Stimulated activated CD8-positive, alpha-beta memory T cell treated with anti-CD3 and anti-CD28 coated beads, Interleukin-15, amount 100 ng/mL, for 1 hour (primary cell): Measurements from ENCODE around the gene ZNF609.
"Not testable (repeated sequence)": the region's sequence is repeated elsewhere in the genome, so short reads cannot be mapped to it uniquely, and the experiment has no call there.

ENCODE experiments used
- DNase-seq: peaks from one replicate; pipeline ENCODE4 v3.0.0-alpha.2; 2020; ENCODE audit warnings: low read depth

Gene ZNF609

DNA sequence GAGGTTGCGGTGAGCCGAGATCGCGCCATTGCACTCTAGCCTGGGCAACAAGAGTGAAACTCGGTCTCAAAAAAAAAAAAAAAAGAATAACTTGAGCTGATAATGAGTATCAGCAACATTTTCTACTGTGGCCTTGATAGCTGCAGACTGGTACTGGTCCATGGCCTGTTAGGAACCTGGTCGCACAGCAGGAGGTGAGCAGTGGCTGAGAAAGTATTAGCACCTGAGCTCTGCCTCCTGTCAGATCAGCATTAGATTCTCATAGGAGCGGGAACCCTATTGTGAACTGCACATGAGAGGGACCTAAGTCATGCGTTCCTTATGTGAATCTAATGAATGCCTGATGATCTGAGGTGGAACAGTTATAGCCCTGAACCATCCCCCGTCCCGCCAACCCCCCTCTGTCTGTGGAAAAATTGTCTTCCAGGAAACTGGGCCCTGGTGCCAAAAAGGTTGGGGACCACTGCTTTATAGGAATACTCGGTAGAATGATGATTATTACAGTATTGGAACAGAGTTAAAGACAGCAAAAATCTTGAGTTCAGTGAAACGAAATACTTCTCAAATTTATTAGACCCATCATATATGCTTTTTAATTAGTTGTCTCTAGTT, 126.0 kb downstream of the ZNF609 start:
- DNase-seq, result no peak

DNA sequence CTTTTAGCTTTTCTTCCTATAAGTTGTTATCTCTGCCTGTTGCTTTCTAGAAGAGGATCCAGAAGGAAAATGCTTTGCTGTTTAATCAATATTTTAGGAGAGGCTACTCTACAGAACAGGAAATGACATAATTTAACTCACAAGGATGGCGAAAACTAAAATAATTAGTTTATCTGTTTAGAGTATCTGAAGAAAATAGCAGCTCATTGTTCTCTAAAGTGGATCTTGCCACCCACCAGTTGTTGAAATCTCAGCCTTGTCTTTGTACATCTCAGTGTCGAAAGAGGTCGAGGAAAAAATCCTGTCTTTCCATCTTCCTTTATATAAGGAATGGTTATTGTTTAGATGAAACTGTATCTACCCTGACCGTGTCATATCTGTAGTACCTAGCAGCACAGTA, 126.6 kb downstream of the ZNF609 start:
- no peak for DNase-seq

DNA sequence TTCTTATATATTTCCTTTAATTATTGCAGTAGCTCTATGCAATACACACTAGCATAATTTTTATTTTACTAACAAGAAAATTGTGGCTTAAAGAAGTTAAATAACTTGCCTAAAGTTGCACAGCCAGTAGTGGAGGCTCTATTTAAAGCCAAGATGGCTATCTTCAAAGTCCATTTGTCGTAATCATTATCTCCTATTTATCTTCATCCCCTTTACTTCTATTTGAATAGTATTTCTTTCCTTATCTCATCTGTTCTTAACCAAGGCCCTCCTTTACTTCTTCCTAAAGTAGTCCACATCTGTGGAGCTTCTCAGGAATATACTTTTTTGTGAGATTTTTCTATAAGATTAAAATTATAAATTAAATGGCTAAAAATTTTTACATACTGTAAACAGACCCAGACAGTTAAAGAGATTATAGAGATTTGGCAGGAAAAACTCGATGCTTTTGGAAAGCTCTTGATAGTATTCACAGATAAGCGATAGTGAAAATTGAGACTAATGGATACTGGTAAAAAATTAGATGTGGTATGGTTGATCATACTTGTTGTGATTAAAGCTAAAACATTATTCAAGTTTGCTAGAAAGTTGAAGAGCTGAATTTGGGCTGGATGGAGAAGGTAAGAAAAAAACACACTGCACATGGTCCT, 129.2 kb downstream of the ZNF609 start:
- DNase-seq, result no peak

GRCh38 chr15:64592845-64593244, 132.5 kb downstream of the ZNF609 start:
- not testable (repeated sequence) for DNase-seq

GRCh38 chr15:64596701-64597476, 136.5 kb downstream of the ZNF609 start:
- DNase-seq, result no peak

DNA sequence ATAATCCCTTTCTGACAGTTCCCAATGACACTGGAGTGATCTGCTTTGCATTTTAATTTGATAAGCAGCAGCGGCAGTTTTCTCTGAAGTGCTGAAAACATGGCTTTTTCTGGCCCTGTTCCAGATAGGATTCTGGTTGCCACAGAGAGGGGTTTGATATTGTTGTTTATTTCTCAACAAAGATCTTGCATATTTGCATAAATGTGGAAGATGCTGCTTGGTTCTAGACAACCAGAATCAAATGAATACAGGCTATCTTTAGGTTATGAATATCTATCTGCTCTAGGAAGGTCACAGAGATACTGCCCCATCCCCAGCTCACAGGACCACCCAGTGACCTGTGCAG, 137.1 kb downstream of the ZNF609 start:
- DNase-seq, result no peak

DNA sequence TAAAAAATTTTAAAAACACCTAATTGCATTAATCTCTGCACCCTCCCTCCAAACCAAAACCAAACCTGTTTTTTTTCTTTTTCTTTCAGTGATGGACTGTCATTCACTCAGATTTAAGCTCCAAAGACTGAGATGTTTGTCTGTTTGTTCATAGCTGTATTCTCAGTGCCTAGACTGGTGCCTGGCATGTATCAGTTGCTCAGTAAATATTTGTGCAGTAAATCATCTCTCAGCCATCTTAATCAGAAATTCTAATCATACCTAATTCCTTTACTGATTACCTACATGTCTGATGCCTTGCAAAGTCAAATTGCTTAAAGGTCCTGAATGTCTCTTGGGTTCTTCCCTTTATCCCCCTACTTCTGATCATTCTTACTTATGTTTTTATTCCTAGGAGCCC, 138.8 kb downstream of the ZNF609 start:
- DNase-seq, result no peak

DNA sequence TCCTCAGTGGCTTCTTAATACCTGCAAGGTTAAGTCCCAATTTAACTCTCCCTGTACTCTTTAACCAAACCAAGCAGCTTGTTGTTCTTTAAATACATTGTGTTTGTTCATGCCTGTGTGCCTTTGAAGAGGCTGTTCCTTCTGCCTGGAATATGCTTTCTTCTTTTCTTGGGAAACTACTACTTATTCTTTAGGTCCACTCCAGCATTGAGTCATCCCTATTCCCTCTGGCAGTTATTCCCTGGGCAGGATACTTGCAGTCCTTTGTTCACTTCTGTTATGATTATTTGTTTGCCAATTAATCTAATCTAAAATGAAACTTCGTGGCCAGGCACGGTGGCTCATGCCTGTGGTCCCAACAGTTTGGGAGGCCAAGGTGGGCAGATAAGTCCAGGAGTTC, 139.3 kb downstream of the ZNF609 start:
- no peak for DNase-seq

DNA sequence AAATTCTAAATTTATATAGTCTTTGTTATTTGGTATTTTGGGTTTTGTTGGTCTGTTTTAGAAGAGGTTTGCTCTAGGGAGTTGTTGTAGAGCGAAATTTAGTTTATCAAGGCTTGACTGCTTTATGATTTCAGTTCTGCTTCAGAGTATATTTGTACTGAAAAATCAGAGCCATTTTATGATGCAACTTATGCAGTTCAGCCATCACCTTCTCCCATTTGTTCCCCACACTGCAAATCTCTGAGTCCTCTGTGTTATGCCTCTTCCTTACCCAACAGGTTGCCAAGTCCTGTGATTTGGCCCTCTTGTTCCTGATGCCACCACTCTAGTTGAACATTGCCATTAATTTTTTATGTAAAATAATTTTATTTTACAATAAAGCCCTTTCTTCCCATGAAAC, 140.4 kb downstream of the ZNF609 start:
- DNase-seq, result no peak

DNA sequence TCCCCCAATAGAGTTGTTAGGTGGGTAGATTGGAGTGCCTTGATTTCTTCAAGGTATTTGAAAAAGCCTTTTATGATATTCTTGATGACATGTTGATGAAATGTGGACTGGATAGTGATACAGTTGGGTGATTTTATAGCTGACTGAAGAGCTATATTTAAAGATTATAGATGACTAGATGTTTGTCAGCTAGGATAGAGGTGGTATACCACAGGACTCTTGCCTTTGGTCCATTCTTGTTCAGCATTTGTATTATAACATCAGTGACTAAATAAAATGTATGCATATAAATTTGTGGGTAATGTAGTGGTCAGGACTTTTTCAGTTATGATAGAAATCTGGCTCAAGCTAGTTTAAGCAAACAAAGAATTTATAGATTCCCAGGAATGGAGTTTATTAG, 143.9 kb downstream of the ZNF609 start:
- DNase-seq, result no peak

GRCh38 chr15:64607416-64607815, 147.0 kb downstream of the ZNF609 start:
- not testable (repeated sequence) for DNase-seq

DNA sequence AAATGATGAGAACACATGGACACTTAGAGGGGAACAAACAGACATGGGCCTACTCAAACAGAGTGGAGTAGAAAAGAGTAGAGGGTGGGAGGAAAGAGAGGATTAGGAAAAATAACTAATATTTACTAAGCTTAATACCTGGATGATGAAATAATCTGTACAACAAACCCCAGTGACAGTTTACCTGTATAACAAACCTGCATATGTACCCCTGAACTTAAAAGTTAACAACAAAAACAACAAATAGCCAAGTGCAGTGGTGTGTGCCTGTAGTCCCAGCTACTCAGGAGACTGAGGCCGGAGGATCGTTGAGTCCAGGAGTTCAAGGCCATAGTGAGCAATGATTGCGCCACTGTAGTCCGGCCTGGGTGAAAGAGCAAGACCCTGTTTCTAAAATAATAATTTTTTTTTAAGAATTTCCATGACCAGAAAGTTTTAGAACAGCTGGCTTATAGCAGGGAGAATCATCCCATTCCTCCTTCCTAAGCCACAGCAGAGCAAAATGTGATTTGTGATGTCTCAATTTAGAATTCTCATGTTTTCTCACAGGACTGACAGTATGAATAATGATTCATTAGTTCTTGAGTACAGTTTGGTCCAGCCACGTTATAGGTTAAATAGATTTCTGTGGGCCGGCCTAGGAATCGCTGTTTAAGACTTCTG, 150.0 kb downstream of the ZNF609 start:
- no peak for DNase-seq

GRCh38 chr15:64611085-64611725, 150.8 kb downstream of the ZNF609 start:
- no peak for DNase-seq

DNA sequence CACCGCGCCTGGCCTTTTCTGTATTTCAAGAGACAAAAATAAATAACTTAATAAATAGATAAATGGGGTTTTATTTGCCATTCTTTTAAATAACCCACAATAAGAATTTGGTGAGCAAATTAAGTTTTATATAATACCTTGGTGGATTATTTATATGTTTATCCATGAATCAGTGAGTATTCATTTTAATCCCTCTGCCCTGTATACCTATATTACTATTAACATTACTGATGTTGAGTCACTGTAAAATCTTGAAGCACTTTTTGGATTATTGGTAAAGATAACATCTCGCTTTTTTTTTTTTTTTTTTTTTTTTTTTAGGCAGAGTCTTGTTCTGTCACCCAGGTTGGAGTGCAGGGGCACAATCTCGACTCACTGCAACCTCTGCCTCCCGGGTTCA, 154.1 kb downstream of the ZNF609 start:
- DNase-seq, result no peak

- DNase-seq, result no peak
Measured at GRCh38 chr15:64617727-64618126, 157.3 kb downstream of the ZNF609 start.

- no peak for DNase-seq
Measured at GRCh38 chr15:64618138-64618537, 157.8 kb downstream of the ZNF609 start.

DNA sequence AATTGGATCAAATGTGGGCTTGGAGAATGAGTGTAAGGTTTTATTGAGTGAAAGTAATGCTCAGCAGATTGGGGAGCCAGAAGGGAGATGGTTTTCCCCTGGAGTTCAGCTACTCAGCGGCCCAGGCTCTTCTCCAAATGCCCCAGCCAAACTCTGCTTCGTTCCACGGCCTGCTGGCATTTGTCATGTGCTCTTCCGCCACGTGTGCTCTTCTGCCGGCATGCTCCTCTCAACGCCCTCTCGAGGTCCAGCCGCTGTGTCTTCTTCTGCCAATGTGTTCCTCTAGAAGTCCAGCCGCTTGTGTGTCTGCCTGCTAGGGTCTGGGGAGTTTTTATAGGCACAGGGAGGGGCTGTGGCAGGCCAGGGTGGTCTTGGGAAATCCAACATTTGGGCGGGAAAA, 158.2 kb downstream of the ZNF609 start:
- no peak for DNase-seq

DNA sequence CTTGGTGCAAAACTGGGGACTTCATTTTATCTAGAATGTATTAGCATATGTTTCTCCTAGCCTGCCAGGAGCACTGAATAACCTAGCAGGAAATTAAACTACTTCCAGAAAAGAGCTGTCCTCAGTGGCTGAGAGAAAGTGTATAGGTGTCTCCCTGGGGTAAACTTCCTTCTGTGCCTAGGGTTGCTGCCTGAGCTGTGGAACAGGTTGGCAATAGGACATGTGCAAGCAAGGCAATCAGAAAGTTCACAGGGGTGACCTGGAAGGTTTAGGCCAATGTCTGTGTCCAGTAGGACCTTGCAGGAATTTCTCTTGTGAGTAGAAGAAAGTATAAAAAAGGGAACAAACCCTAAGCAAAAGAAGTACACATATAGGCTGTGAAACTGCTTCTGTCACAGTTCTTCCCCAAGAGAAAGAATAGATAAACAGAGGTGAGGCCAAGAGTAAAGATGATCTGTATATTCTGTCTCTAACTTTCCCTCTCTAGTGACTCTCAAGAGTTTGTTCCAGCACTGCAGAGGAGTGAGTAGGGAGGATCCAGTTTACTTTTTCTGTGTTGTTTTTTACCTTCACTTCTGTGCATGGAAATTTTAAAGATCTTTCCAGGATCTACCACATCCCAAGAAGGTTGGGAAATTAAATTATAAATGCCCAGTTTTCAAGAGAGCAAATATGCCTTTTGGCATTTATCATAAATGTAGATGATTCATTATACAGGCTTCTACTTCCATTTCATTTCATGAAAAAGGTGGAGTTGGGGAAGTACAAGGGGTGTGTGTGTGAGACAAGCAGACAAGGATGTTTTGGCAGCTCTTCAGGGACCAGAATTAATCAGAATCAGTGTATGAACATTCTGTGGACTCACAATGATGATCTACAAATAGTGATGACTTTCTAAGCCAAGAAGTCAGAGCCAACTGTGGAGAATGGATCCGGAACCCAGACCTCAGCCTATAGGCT, 159.8 kb downstream of the ZNF609 start:
- no peak for DNase-seq

DNA sequence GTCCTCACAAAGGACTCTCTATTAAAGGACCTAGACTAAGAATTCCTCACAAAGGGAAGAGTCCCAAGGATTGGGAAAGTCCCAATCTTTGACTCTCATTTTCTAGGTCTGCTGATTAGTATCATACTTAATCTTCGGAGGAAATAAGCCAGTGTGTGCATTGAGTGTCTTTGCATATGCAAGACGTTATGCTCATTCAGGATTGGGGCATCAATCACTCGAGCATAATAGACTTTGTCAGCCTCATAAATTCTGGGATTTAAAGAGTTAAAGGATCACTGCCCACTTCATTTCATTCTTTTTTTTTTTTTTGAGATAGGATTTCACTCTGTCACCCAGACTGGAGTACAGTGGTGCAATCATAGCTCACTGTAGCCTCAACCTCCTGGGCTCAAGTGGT, 160.7 kb downstream of the ZNF609 start:
- no peak for DNase-seq

- DNase-seq, result no peak
Measured at GRCh38 chr15:64622410-64623260, 162.3 kb downstream of the ZNF609 start.
